ENCODE results near the gene PIGO.

PIGO gene

GRCh38 chr9:35070823-35071813, 25.3 kb downstream of the PIGO start:
- DNase-seq, result no peak

GRCh38 chr9:35069020-35069419, 27.4 kb downstream of the PIGO start:
- DNase-seq, result no peak

GRCh38 chr9:35067056-35067455, 29.3 kb downstream of the PIGO start:
- no peak for DNase-seq

- DNase-seq, result no peak
These were observed 35.7 kb downstream of the PIGO start for GRCh38 chr9:35060548-35061207.

GRCh38 chr9:35059438-35059837, 37.0 kb downstream of the PIGO start:
- DNase-seq, result no peak

GRCh38 chr9:35057271-35057620, 39.1 kb downstream of the PIGO start:
- no peak for DNase-seq

GRCh38 chr9:35056571-35057270, 39.7 kb downstream of the PIGO start:
- no peak for DNase-seq

- DNase-seq, result no peak
These were observed 41.3 kb downstream of the PIGO start for GRCh38 chr9:35054871-35055644.

- no peak for DNase-seq
These were observed 42.1 kb downstream of the PIGO start for GRCh38 chr9:35054185-35054835.

GRCh38 chr9:35051069-35051967, 45.1 kb downstream of the PIGO start:
- DNase-seq, result peak in 1 of 2 donors; percentile 10

GRCh38 chr9:35048511-35048910, 47.9 kb downstream of the PIGO start:
- DNase-seq, result no peak

GRCh38 chr9:35044071-35044470, 52.3 kb downstream of the PIGO start:
- no peak for DNase-seq

- DNase-seq, result no peak
These were observed 53.4 kb downstream of the PIGO start for GRCh38 chr9:35042891-35043545.

GRCh38 chr9:35042081-35042604, 54.2 kb downstream of the PIGO start:
- no peak for DNase-seq

All from bone marrow (tissue), 2 donors.